ENCODE data around the gene IGSF1.
"Not testable (repeated sequence)": the region's sequence is repeated elsewhere in the genome, so short reads cannot be mapped to it uniquely, and the experiment has no call there.

The IGSF1 gene

GRCh38 chrX:131262738-131263679 lies 26.1 kb downstream of the IGSF1 start:
- no peak overlapping the region for H2AFZ ChIP-seq (ENCODE audit: low read depth, low read length)
- H3K27me3 ChIP-seq (ENCODE audit: insufficient read depth, low read length): peaks cover 2% of the 10 kb centered on the region
- no peaks in the 10 kb centered on the region for H3K36me3 ChIP-seq (ENCODE audit: insufficient read depth, low read length)
- no peak overlapping the region for H3K4me3 ChIP-seq (ENCODE audit: low read length)
- H3K9me3 ChIP-seq (ENCODE audit: low read length): no peaks in the 10 kb centered on the region
- no peaks in the 10 kb centered on the region for H3K4me1 ChIP-seq (ENCODE audit: insufficient read depth, low read length)

DNA sequence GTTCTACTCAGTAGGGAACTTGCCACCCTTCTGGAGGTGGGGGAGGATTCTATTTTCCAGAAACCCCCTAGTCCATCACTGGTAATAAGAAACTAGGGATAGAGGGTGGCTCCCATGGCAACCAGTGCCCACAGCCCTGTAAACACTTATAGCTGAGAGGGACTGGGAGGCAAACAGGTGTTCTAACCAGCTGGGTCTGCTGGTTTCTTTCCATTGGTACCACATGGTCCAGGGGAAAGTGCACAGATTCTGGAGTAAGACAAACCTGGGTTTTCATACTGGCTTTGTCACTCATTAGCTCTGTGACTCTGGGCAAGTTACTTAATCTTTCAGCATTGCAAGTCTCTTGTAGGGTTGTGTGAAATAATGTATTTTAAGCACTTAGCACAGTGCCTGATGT lies 26.9 kb downstream of the IGSF1 start:
- Histone ChIP-seq H3K27me3 (ENCODE audit: insufficient read depth, low read length) (peaks cover 4% of the 10 kb centered on the region), H3K4me1 (ENCODE audit: insufficient read depth, low read length) (no peaks in the 10 kb centered on the region), H3K4me3 (ENCODE audit: low read length) (no peak overlapping the region), H3K36me3 (ENCODE audit: insufficient read depth, low read length) (no peaks in the 10 kb centered on the region), H3K9me3 (ENCODE audit: low read length) (no peaks in the 10 kb centered on the region), H2AFZ (ENCODE audit: low read depth, low read length) (no peak overlapping the region)

GRCh38 chrX:131257367-131257766 lies 31.7 kb downstream of the IGSF1 start:
- Histone ChIP-seq H3K4me3 (ENCODE audit: low read length) (no peak overlapping the region), H3K27me3 (ENCODE audit: insufficient read depth, low read length) (peaks cover 6% of the 10 kb centered on the region), H3K4me1 (ENCODE audit: insufficient read depth, low read length) (no peaks in the 10 kb centered on the region), H3K9me3 (ENCODE audit: low read length) (no peaks in the 10 kb centered on the region), H2AFZ (ENCODE audit: low read depth, low read length) (no peak overlapping the region), H3K36me3 (ENCODE audit: insufficient read depth, low read length) (no peaks in the 10 kb centered on the region)

DNA sequence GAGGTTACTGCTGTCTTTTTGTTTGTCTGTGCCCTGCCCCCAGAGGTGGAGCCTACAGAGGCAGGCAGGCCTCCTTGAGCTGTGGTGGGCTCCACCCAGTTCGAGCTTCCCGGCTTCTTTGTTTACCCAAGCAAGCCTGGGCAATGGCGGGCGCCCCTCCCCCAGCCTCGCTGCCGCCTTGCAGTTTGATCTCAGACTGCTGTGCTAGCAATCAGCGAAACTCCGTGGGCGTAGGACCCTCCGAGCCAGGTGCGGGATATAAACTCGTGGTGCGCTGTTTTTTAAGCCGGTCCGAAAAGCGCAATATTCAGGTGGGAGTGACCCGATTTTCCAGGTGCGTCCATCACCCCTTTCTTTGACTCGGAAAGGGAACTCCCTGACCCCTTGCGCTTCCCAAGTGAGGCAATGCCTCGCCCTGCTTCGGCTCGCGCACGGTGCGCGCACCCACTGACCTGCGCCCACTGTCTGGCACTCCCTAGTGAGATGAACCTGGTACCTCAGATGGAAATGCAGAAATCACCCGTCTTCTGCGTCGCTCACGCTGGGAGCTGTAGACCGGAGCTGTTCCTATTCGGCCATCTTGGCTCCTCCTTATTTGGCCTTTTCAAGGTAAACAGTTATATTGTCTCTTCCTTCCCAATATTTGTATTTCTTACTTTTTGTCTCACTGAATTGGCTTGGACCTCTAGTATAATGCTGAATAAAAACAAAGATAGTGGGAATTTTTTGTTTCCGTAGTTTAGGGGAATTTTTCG lies 37.9 kb downstream of the IGSF1 start:
- not testable (repeated sequence) for H3K9me3 ChIP-seq (ENCODE audit: low read length); H3K4me3 ChIP-seq (ENCODE audit: low read length); H3K36me3 ChIP-seq (ENCODE audit: insufficient read depth, low read length); H2AFZ ChIP-seq (ENCODE audit: low read depth, low read length); H3K27me3 ChIP-seq (ENCODE audit: insufficient read depth, low read length); H3K4me1 ChIP-seq (ENCODE audit: insufficient read depth, low read length)

DNA sequence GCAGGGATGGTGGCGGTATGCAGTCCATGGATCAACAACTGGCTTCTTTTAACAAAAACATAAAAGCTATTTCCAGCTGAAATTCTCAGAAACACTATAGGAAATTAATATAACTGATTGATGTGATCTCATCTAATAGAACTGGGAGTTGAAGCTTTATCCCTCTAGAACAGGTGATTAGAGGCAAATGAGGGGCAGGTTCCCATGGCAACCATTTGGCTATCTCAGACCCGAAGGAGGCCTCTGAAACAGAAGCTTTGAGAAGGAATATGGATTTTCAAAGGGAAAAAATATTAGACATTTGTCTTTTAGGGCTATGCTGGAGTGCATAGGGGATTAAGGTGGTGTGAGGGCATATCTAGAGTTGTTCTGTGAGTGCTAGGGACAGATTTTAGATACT lies 50.0 kb downstream of the IGSF1 start:
- H3K36me3 ChIP-seq (ENCODE audit: insufficient read depth, low read length): no peaks in the 10 kb centered on the region
- H3K9me3 ChIP-seq (ENCODE audit: low read length): no peaks in the 10 kb centered on the region
- H3K27me3 ChIP-seq (ENCODE audit: insufficient read depth, low read length): no peaks in the 10 kb centered on the region
- no peak overlapping the region for H3K4me3 ChIP-seq (ENCODE audit: low read length)
- no peak overlapping the region for H2AFZ ChIP-seq (ENCODE audit: low read depth, low read length)
- no peaks in the 10 kb centered on the region for H3K4me1 ChIP-seq (ENCODE audit: insufficient read depth, low read length)

GRCh38 chrX:131237363-131237762 lies 51.7 kb downstream of the IGSF1 start:
- no peaks in the 10 kb centered on the region for H3K27me3 ChIP-seq (ENCODE audit: insufficient read depth, low read length)
- H3K9me3 ChIP-seq (ENCODE audit: low read length): no peaks in the 10 kb centered on the region
- H3K4me1 ChIP-seq (ENCODE audit: insufficient read depth, low read length): no peaks in the 10 kb centered on the region
- H2AFZ ChIP-seq (ENCODE audit: low read depth, low read length): no peak overlapping the region
- no peak overlapping the region for H3K4me3 ChIP-seq (ENCODE audit: low read length)
- no peaks in the 10 kb centered on the region for H3K36me3 ChIP-seq (ENCODE audit: insufficient read depth, low read length)

DNA sequence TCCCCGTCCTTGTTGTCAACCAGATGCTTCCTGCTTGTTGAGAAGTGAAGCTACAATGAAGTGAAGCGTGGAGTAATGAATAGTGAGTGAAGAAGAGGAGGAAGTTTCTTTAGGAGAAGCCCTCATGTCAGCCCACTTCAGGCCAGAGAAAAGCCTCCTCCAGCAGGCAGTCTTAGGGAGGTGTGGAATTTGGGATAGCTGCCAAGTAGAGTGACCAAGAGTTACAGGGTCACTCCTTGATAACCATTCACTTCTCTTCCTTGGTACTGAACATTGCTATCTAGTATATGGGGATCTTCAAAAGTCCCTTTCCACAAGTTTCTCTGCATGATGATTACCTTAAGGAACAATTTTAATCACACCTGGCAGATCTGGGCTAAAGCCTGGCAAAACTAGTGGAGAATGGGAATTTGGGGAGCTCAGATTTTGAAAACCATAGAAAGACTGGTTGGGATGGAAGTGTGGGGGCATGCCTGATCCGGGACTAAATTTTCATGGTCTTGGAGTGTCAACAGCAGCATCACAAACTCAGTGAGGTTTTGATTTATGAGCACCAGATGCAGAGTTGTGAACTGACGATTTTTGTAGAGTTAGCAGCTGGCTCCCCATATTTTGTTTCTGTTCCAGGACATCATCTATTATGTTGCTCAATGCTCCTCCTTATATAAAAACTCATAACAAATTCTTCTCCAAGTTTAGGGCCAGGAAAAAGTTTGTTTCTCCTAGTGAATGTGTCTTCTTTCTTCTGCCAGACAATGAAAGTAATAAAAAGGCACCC lies 53.1 kb downstream of the IGSF1 start:
- H3K36me3 ChIP-seq (ENCODE audit: insufficient read depth, low read length): no peaks in the 10 kb centered on the region
- no peaks in the 10 kb centered on the region for H3K9me3 ChIP-seq (ENCODE audit: low read length)
- H3K4me3 ChIP-seq (ENCODE audit: low read length): no peak overlapping the region
- no peaks in the 10 kb centered on the region for H3K4me1 ChIP-seq (ENCODE audit: insufficient read depth, low read length)
- H2AFZ ChIP-seq (ENCODE audit: low read depth, low read length): no peak overlapping the region
- no peaks in the 10 kb centered on the region for H3K27me3 ChIP-seq (ENCODE audit: insufficient read depth, low read length)

DNA sequence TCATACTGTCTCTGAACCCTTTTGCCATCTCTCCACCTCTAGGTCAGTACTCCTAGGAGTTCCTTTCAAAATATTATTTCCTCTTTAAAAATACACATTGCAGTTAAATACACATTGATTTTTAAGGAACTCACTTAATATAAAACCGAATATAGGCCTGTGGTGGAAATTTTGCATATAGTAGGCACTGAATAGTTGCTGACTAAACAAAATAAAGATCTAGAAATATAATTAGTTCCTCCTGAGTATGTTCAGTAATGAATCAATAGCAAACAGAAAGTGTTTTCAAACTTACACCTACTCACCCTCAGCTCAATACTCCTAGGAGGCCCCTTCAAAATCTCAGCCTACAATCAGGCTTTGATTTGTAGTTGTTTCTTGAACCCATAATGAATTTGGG lies 61.5 kb downstream of the IGSF1 start:
- H3K4me3 ChIP-seq (ENCODE audit: low read length): no peak overlapping the region
- peaks cover 4% of the 10 kb centered on the region for H3K27me3 ChIP-seq (ENCODE audit: insufficient read depth, low read length)
- H3K36me3 ChIP-seq (ENCODE audit: insufficient read depth, low read length): no peaks in the 10 kb centered on the region

GRCh38 chrX:131226591-131226990 lies 62.5 kb downstream of the IGSF1 start:
- H3K9me3 ChIP-seq (ENCODE audit: low read length): no peaks in the 10 kb centered on the region
- no peaks in the 10 kb centered on the region for H3K36me3 ChIP-seq (ENCODE audit: insufficient read depth, low read length)
- no peaks in the 10 kb centered on the region for H3K4me1 ChIP-seq (ENCODE audit: insufficient read depth, low read length)
- H3K27me3 ChIP-seq (ENCODE audit: insufficient read depth, low read length): peaks cover 4% of the 10 kb centered on the region
- no peak overlapping the region for H2AFZ ChIP-seq (ENCODE audit: low read depth, low read length)
- no peak overlapping the region for H3K4me3 ChIP-seq (ENCODE audit: low read length)

More for the DNA sequence above, 61.5 kb downstream of the IGSF1 start:
- H3K4me1 ChIP-seq (ENCODE audit: insufficient read depth, low read length): no peaks in the 10 kb centered on the region
- H3K9me3 ChIP-seq (ENCODE audit: low read length): no peaks in the 10 kb centered on the region
- no peak overlapping the region for H2AFZ ChIP-seq (ENCODE audit: low read depth, low read length)

- peaks cover 4% of the 10 kb centered on the region for H3K27me3 ChIP-seq (ENCODE audit: insufficient read depth, low read length)
- no peak overlapping the region for H3K4me3 ChIP-seq (ENCODE audit: low read length)
- no peak overlapping the region for H2AFZ ChIP-seq (ENCODE audit: low read depth, low read length)
- no peaks in the 10 kb centered on the region for H3K36me3 ChIP-seq (ENCODE audit: insufficient read depth, low read length)
- H3K9me3 ChIP-seq (ENCODE audit: low read length): no peaks in the 10 kb centered on the region
- H3K4me1 ChIP-seq (ENCODE audit: insufficient read depth, low read length): no peaks in the 10 kb centered on the region
Observed at GRCh38 chrX:131225078-131225477, 64.0 kb downstream of the IGSF1 start.

Data from neuron (in vitro differentiated cells).